ENCODE data around the gene EDC3. TPM values are rescaled to one million over a fixed set of nuclear protein-coding genes. Genes with fewer than 3 reads are reported as not detected.
"Not testable (repeated sequence)": the region's sequence is repeated elsewhere in the genome, so short reads cannot be mapped to it uniquely, and the experiment has no call there.

EDC3 gene
- total RNA-seq, 1 donor from 2014 or later = 31.5 TPM

GRCh38 chr15:74631408-74631807 is 64.4 kb downstream of the EDC3 start:
- no peaks in the 10 kb centered on the region for H3K4me1 ChIP-seq
- intact Hi-C loops (cut with DNase I) = no loop called here
- no peaks in the 10 kb centered on the region for H3K27me3 ChIP-seq
- DNase-seq = no peak
- peaks cover 98% of the 10 kb centered on the region for H3K36me3 ChIP-seq
- H3K27ac ChIP-seq = no peak overlapping the region
- H3K9me3 ChIP-seq = no peaks in the 10 kb centered on the region
- TF ChIP-seq CTCF (IDR thresholded peaks at IDR 0.05) = no peak
- ATAC-seq = no peak
- H3K4me3 ChIP-seq = no peak overlapping the region

GRCh38 chr15:74631087-74631385 is 64.8 kb downstream of the EDC3 start:
- Histone ChIP-seq H3K4me3 (no peak overlapping the region), H3K36me3 (peaks cover 98% of the 10 kb centered on the region), H3K9me3 (no peaks in the 10 kb centered on the region), H3K27me3 (no peaks in the 10 kb centered on the region), H3K27ac (no peak overlapping the region), H3K4me1 (no peaks in the 10 kb centered on the region)
- no peak for TF ChIP-seq CTCF (IDR thresholded peaks at IDR 0.05)
- DNase-seq (no peak), ATAC-seq (no peak)
- intact Hi-C loops (cut with DNase I) = no loop called here

GRCh38 chr15:74630284-74631086 is 65.3 kb downstream of the EDC3 start:
- H3K4me3 ChIP-seq = no peak overlapping the region
- no peak for TF ChIP-seq CTCF (IDR thresholded peaks at IDR 0.05)
- no peaks in the 10 kb centered on the region for H3K4me1 ChIP-seq
- peaks cover 98% of the 10 kb centered on the region for H3K36me3 ChIP-seq
- H3K27me3 ChIP-seq = no peaks in the 10 kb centered on the region
- DNase-seq (no peak), ATAC-seq (no peak)
- H3K27ac ChIP-seq = no peak overlapping the region
- H3K9me3 ChIP-seq = no peaks in the 10 kb centered on the region
- intact Hi-C loops (cut with DNase I) = no loop called here

- not testable (repeated sequence) for ATAC-seq, H3K9me3 ChIP-seq, H3K4me3 ChIP-seq, H3K27me3 ChIP-seq, H3K4me1 ChIP-seq, DNase-seq, H3K27ac ChIP-seq
- intact Hi-C loops (cut with DNase I) = loop anchor here (5.0 kb wide), 1 partner anchor 152 kb away; no protein-coding TSS in a partner anchor
- H3K36me3 ChIP-seq = peaks cover 98% of the 10 kb centered on the region
Measured at GRCh38 chr15:74629696-74630095, 66.1 kb downstream of the EDC3 start.

GRCh38 chr15:74628949-74629348 is 66.9 kb downstream of the EDC3 start:
- ATAC-seq (no peak), DNase-seq (no peak)
- no peaks in the 10 kb centered on the region for H3K27me3 ChIP-seq
- intact Hi-C loops (cut with DNase I) = loop anchor here (5.0 kb wide), 1 partner anchor 152 kb away; no protein-coding TSS in a partner anchor
- no peak for TF ChIP-seq CTCF (IDR thresholded peaks at IDR 0.05)
- H3K36me3 ChIP-seq = peaks cover 98% of the 10 kb centered on the region
- H3K4me3 ChIP-seq = no peak overlapping the region
- H3K27ac ChIP-seq = no peak overlapping the region
- no peaks in the 10 kb centered on the region for H3K9me3 ChIP-seq
- peaks cover 1% of the 10 kb centered on the region for H3K4me1 ChIP-seq

- H3K4me1 ChIP-seq = peaks cover 9% of the 10 kb centered on the region
Measured at GRCh38 chr15:74628199-74628598, 67.6 kb downstream of the EDC3 start.

More at GRCh38 chr15:74628199-74628598, 67.6 kb downstream of the EDC3 start:
- ATAC-seq (no peak), DNase-seq (no peak)
- Histone ChIP-seq H3K27me3 (no peaks in the 10 kb centered on the region), H3K4me3 (no peak overlapping the region), H3K9me3 (no peaks in the 10 kb centered on the region), H3K36me3 (peaks cover 98% of the 10 kb centered on the region), H3K27ac (no peak overlapping the region)
- no peak for TF ChIP-seq CTCF (IDR thresholded peaks at IDR 0.05)
- intact Hi-C loops (cut with DNase I) = loop anchor here (5.0 kb wide), 1 partner anchor 151 kb away; no protein-coding TSS in a partner anchor

Data from upper lobe of right lung (tissue), 1 donor.